ENCODE data around the gene GRM8. TPM values are rescaled to one million over a fixed set of nuclear protein-coding genes. Genes with fewer than 3 reads are reported as not detected.

Gene GRM8
- total RNA-seq, 1 experiment from 2014 or later, result not detected

- POLR2A ChIA-PET, result no interaction called here
- Mint-ChIP-seq H3K27me3 (ENCODE audit: insufficient read depth, unreplicated experiment) (peaks cover 35% of the 10 kb centered on the region), H3K27ac (ENCODE audit: unreplicated experiment) (no peak overlapping the region), H3K36me3 (ENCODE audit: insufficient read depth, unreplicated experiment) (no peaks in the 10 kb centered on the region), H3K4me3 (ENCODE audit: unreplicated experiment) (no peak overlapping the region), H3K4me1 (ENCODE audit: low read depth, unreplicated experiment) (no peaks in the 10 kb centered on the region), H3K9me3 (ENCODE audit: unreplicated experiment) (peaks cover 8% of the 10 kb centered on the region)
- H3K9me3 ChIP-seq, result no peaks in the 10 kb centered on the region
- no peaks in the 10 kb centered on the region for H3K36me3 ChIP-seq (ENCODE audit: control insufficient read depth, insufficient read depth, low read length)
- BruUV-seq (replicated peaks), result no TSS peak
- H3K4me1 ChIP-seq, result no peaks in the 10 kb centered on the region
- intact Hi-C loops (cut with micrococcal nuclease; ENCODE audit: unreplicated experiment), result no loop called here
- no peak overlapping the region for H3K4me3 ChIP-seq (ENCODE audit: low read depth, low read length)
- no peak for TF ChIP-seq CTCF (IDR thresholded peaks at IDR 0.05; ENCODE audit: insufficient read depth in 1 of 2, low read depth in 1 of 2, low read length in 1 of 2, severe bottlenecking in 1 of 2, unreplicated experiment in 1 of 2)
- CTCF ChIA-PET, result no interaction called here
- DNase-seq, result no peak
- peaks cover 1% of the 10 kb centered on the region; the same call in 1 of the 2 replicates for H3K27me3 ChIP-seq (replicated peaks; ENCODE audit: control insufficient read depth, insufficient read depth, low read length)
Observed at GRCh38 chr7:127264219-127264618, 11.5 kb upstream of the GRM8 start.

- Histone ChIP-seq H3K9me3 (no peaks in the 10 kb centered on the region), H3K4me1 (no peaks in the 10 kb centered on the region; the same call in 1 of the 2 replicates), H3K4me3 (ENCODE audit: low read depth, low read length) (no peak overlapping the region), H3K36me3 (ENCODE audit: control insufficient read depth, insufficient read depth, low read length) (no peaks in the 10 kb centered on the region), H3K27me3 (replicated peaks; ENCODE audit: control insufficient read depth, insufficient read depth, low read length) (peaks cover 1% of the 10 kb centered on the region; the same call in 1 of the 2 replicates)
- intact Hi-C loops (cut with micrococcal nuclease; ENCODE audit: unreplicated experiment), result no loop called here
- no peak for TF ChIP-seq CTCF (IDR thresholded peaks at IDR 0.05; ENCODE audit: insufficient read depth in 1 of 2, low read depth in 1 of 2, low read length in 1 of 2, severe bottlenecking in 1 of 2, unreplicated experiment in 1 of 2)
- Mint-ChIP-seq H3K4me3 (ENCODE audit: unreplicated experiment) (no peak overlapping the region), H3K4me1 (ENCODE audit: low read depth, unreplicated experiment) (no peaks in the 10 kb centered on the region), H3K9me3 (ENCODE audit: unreplicated experiment) (peaks cover 10% of the 10 kb centered on the region), H3K27ac (ENCODE audit: unreplicated experiment) (no peak overlapping the region), H3K27me3 (ENCODE audit: insufficient read depth, unreplicated experiment) (peaks cover 34% of the 10 kb centered on the region), H3K36me3 (ENCODE audit: insufficient read depth, unreplicated experiment) (no peaks in the 10 kb centered on the region)
- no TSS peak for BruUV-seq (replicated peaks)
- DNase-seq, result no peak
- CTCF ChIA-PET, result no interaction called here
- POLR2A ChIA-PET, result no interaction called here
Observed at GRCh38 chr7:127258111-127258510, 5.4 kb upstream of the GRM8 start.

GRCh38 chr7:127257086-127257485 is 4.3 kb upstream of the GRM8 start:
- peaks cover 10% of the 10 kb centered on the region for H3K9me3 Mint-ChIP-seq (ENCODE audit: unreplicated experiment)
- no peaks in the 10 kb centered on the region for H3K4me1 Mint-ChIP-seq (ENCODE audit: low read depth, unreplicated experiment)
- ChIA-PET POLR2A (no interaction called here), CTCF (no interaction called here)
- H3K4me1 ChIP-seq, result peaks cover 4% of the 10 kb centered on the region; the same call in 1 of the 2 replicates
- H3K9me3 ChIP-seq, result no peaks in the 10 kb centered on the region
- H3K4me3 Mint-ChIP-seq (ENCODE audit: unreplicated experiment), result no peak overlapping the region
- peaks cover 1% of the 10 kb centered on the region; the same call in 1 of the 2 replicates for H3K27me3 ChIP-seq (replicated peaks; ENCODE audit: control insufficient read depth, insufficient read depth, low read length)
- H3K27me3 Mint-ChIP-seq (ENCODE audit: insufficient read depth, unreplicated experiment), result peaks cover 35% of the 10 kb centered on the region
- H3K36me3 Mint-ChIP-seq (ENCODE audit: insufficient read depth, unreplicated experiment), result no peaks in the 10 kb centered on the region
- no peak for DNase-seq
- H3K4me3 ChIP-seq (ENCODE audit: low read depth, low read length), result no peak overlapping the region
- TF ChIP-seq CTCF (IDR thresholded peaks at IDR 0.05; ENCODE audit: insufficient read depth in 1 of 2, low read depth in 1 of 2, low read length in 1 of 2, severe bottlenecking in 1 of 2, unreplicated experiment in 1 of 2), result no peak
- no TSS peak for BruUV-seq (replicated peaks)
- no peak overlapping the region for H3K27ac Mint-ChIP-seq (ENCODE audit: unreplicated experiment)
- intact Hi-C loops (cut with micrococcal nuclease; ENCODE audit: unreplicated experiment), result no loop called here
- no peaks in the 10 kb centered on the region for H3K36me3 ChIP-seq (ENCODE audit: control insufficient read depth, insufficient read depth, low read length)

Data from Caco-2 (cell line).